Measurements from ENCODE around the gene FANCE. TPM values are rescaled to one million over a fixed set of nuclear protein-coding genes. Genes with fewer than 3 reads are reported as not detected.

Gene FANCE
- total RNA-seq, 1 donor from 2014 or later = 11.6 TPM

GRCh38 chr6:35486005-35486925, 34.1 kb downstream of the FANCE start:
- Mint-ChIP-seq H3K36me3 (peaks cover 9% of the 10 kb centered on the region), H3K27ac (peak overlapping the region; percentile 99), H3K9me3 (no peaks in the 10 kb centered on the region), H3K4me1 (ENCODE audit: unreplicated experiment) (peaks cover 37% of the 10 kb centered on the region), H3K27me3 (no peaks in the 10 kb centered on the region), H3K4me3 (peak overlapping the region; percentile 83)
- DNase-seq (ENCODE audit: extremely low spot score, unreplicated experiment) = peak; percentile 83
- TF ChIP-seq CTCF (conservative IDR thresholded peaks at IDR 0.05) = no peak

- Mint-ChIP-seq H3K27ac (peak overlapping the region; percentile 99), H3K4me1 (ENCODE audit: unreplicated experiment) (peaks cover 38% of the 10 kb centered on the region)
- no peak for DNase-seq (ENCODE audit: extremely low spot score, unreplicated experiment)
Measured at GRCh38 chr6:35487658-35488516, 35.7 kb downstream of the FANCE start.

GRCh38 chr6:35488517-35488862, 36.4 kb downstream of the FANCE start:
- Mint-ChIP-seq H3K27me3 (no peaks in the 10 kb centered on the region), H3K4me1 (ENCODE audit: unreplicated experiment) (peaks cover 42% of the 10 kb centered on the region), H3K27ac (peak overlapping the region; percentile 99), H3K4me3 (peak overlapping the region; percentile 61), H3K36me3 (peaks cover 3% of the 10 kb centered on the region), H3K9me3 (no peaks in the 10 kb centered on the region)
- no peak for TF ChIP-seq CTCF (conservative IDR thresholded peaks at IDR 0.05)
- DNase-seq (ENCODE audit: extremely low spot score, unreplicated experiment) = no peak

More at GRCh38 chr6:35487658-35488516, 35.7 kb downstream of the FANCE start:
- no peak for TF ChIP-seq CTCF (conservative IDR thresholded peaks at IDR 0.05)
- H3K4me3 Mint-ChIP-seq = peak overlapping the region; percentile 61
- H3K9me3 Mint-ChIP-seq = no peaks in the 10 kb centered on the region
- H3K27me3 Mint-ChIP-seq = no peaks in the 10 kb centered on the region
- peaks cover 6% of the 10 kb centered on the region for H3K36me3 Mint-ChIP-seq

GRCh38 chr6:35489066-35489465, 36.9 kb downstream of the FANCE start:
- no peak for TF ChIP-seq CTCF (conservative IDR thresholded peaks at IDR 0.05)
- H3K27me3 Mint-ChIP-seq = no peaks in the 10 kb centered on the region
- peaks cover 3% of the 10 kb centered on the region for H3K36me3 Mint-ChIP-seq
- H3K4me1 Mint-ChIP-seq (ENCODE audit: unreplicated experiment) = peaks cover 48% of the 10 kb centered on the region
- H3K27ac Mint-ChIP-seq = peak overlapping the region; percentile 99
- H3K9me3 Mint-ChIP-seq = no peaks in the 10 kb centered on the region
- DNase-seq (ENCODE audit: extremely low spot score, unreplicated experiment) = no peak
- H3K4me3 Mint-ChIP-seq = peak overlapping the region; percentile 60

GRCh38 chr6:35489995-35490791, 38.1 kb downstream of the FANCE start:
- peaks cover 3% of the 10 kb centered on the region for H3K36me3 Mint-ChIP-seq
- H3K9me3 Mint-ChIP-seq = no peaks in the 10 kb centered on the region
- H3K27me3 Mint-ChIP-seq = no peaks in the 10 kb centered on the region
- TF ChIP-seq CTCF (conservative IDR thresholded peaks at IDR 0.05) = no peak
- no peak for DNase-seq (ENCODE audit: extremely low spot score, unreplicated experiment)
- peak overlapping the region; percentile 88 for H3K4me3 Mint-ChIP-seq
- peaks cover 53% of the 10 kb centered on the region for H3K4me1 Mint-ChIP-seq (ENCODE audit: unreplicated experiment)
- peak overlapping the region; percentile 96 for H3K27ac Mint-ChIP-seq
